B cell (primary cell): ENCODE measurements around the gene LRCH3.

Experiments
- CTCF ChIP-seq: fragments of 200-600 bp; IDR thresholded peaks from one replicate; pipeline ENCODE4 v1.8.0; 2022; ENCODE audit warnings: antibody characterized with exemption, mild to moderate bottlenecking
- EZH2 ChIP-seq: IDR thresholded peaks from 2 replicates; pipeline ENCODE4 v1.6.1; 2012; ENCODE audit warnings: borderline replicate concordance, low read depth, mild to moderate bottlenecking, moderate library complexity, low read length; ENCODE audit not compliant: insufficient read depth, poor library complexity, severe bottlenecking

GRCh38 chr3:197908957-197909701, 118.1 kb downstream of the LRCH3 start:
- TF ChIP-seq CTCF, result no peak
- TF ChIP-seq EZH2, result no peak
